Mesendoderm (in vitro differentiated cells): Measurements from ENCODE around the gene TSC2.

Source experiments
- DNase-seq: peaks from one replicate; pipeline ENCODE4 v3.0.0; 2013
- H2AK5ac ChIP-seq: 2 replicates; pipeline ENCODE4 v1.6.1; 2013; ENCODE audit warnings: low read length, inconsistent platforms
- H2BK120ac ChIP-seq: 2 replicates; pipeline ENCODE4 v1.6.1; 2013; ENCODE audit warnings: low read depth, mild to moderate bottlenecking, low read length, moderate library complexity, mixed read lengths
- H2BK15ac ChIP-seq: replicated peaks from 2 replicates; pipeline ENCODE4 v1.6.1; 2013; ENCODE audit warnings: low read depth, mild to moderate bottlenecking, moderate library complexity
- H2BK5ac ChIP-seq: 2 replicates; pipeline ENCODE4 v1.6.1; 2013; ENCODE audit warnings: low read length, inconsistent platforms
- H3K18ac ChIP-seq: 2 replicates; pipeline ENCODE4 v1.6.1; 2013; ENCODE audit warnings: mild to moderate bottlenecking, low read length, mixed read lengths
- H3K23ac ChIP-seq: one replicate; pipeline ENCODE4 v1.6.1; 2013; ENCODE audit warnings: low read length
- H3K27ac ChIP-seq: 2 replicates; pipeline ENCODE4 v1.5.1; 2013; ENCODE audit warnings: low read depth, mild to moderate bottlenecking, inconsistent platforms, low read length, moderate library complexity
- H3K27me3 ChIP-seq: 2 replicates; pipeline ENCODE4 v1.6.1; 2013; ENCODE audit warnings: low read length, control low read depth, mild to moderate bottlenecking, inconsistent platforms; ENCODE audit not compliant: insufficient read depth, poor library complexity
- H3K36me3 ChIP-seq: 2 replicates; pipeline ENCODE4 v1.6.1; 2013; ENCODE audit warnings: low read length, inconsistent platforms; ENCODE audit not compliant: control insufficient read depth, insufficient read depth
- H3K4ac ChIP-seq: one replicate; pipeline ENCODE4 v1.6.1; 2013; ENCODE audit warnings: low read depth, mild to moderate bottlenecking, low read length, moderate library complexity
- H3K4me1 ChIP-seq: 2 replicates; pipeline ENCODE4 v1.6.1; 2013; ENCODE audit warnings: low read depth, low read length, inconsistent platforms; ENCODE audit not compliant: control insufficient read depth
- H3K4me2 ChIP-seq: 2 replicates; pipeline ENCODE4 v1.6.1; 2013; ENCODE audit warnings: low read length
- H3K4me3 ChIP-seq: 2 replicates; pipeline ENCODE4 v1.5.1; 2013; ENCODE audit warnings: mild to moderate bottlenecking, low read length
- H3K56ac ChIP-seq: one replicate; pipeline ENCODE4 v1.6.1; 2013; ENCODE audit warnings: low read length
- H3K79me1 ChIP-seq: 2 replicates; pipeline ENCODE4 v1.6.1; 2013; ENCODE audit warnings: low read length, inconsistent platforms
- H3K79me2 ChIP-seq: 2 replicates; pipeline ENCODE4 v1.6.1; 2013; ENCODE audit warnings: mild to moderate bottlenecking, low read length; ENCODE audit not compliant: control insufficient read depth, insufficient read depth
- H3K9ac ChIP-seq: 2 replicates; pipeline ENCODE4 v1.6.1; 2013; ENCODE audit warnings: low read length, inconsistent platforms
- H4K5ac ChIP-seq: one replicate; pipeline ENCODE4 v1.6.1; 2013; ENCODE audit warnings: low read length
- H4K8ac ChIP-seq: one replicate; pipeline ENCODE4 v1.6.1; 2013; ENCODE audit warnings: low read depth, mild to moderate bottlenecking, control low read depth, low read length, moderate library complexity
- WGBS: extraction: QIAGEN DNeasy Blood & Tissue Kit; methylation state at CpG from one replicate; pipeline ENCODE4 v1.1.7; 2013; ENCODE audit warnings: low lambda C conversion rate, missing lambda C conversion rate; ENCODE audit not compliant: insufficient coverage; ENCODE audit errors: extremely low coverage; 5-methylcytosine and 5-hydroxymethylcytosine counted together

The TSC2 gene

GRCh38 chr16:2092256-2092620 is 44.5 kb downstream of the TSC2 start:
- no peak overlapping the region for H3K4me3 ChIP-seq
- H3K9ac ChIP-seq, result no peak overlapping the region
- no peak overlapping the region for H2BK5ac ChIP-seq
- H3K27me3 ChIP-seq, result no peaks in the 10 kb centered on the region
- H3K4me1 ChIP-seq, result peaks cover 1% of the 10 kb centered on the region
- no peak overlapping the region for H2BK15ac ChIP-seq
- H4K5ac ChIP-seq, result no peak overlapping the region
- H3K56ac ChIP-seq, result no peak overlapping the region
- H3K23ac ChIP-seq, result no peak overlapping the region
- H3K18ac ChIP-seq, result no peak overlapping the region
- WGBS, result no CpG with 5 or more reads among the region's 16 CpGs
- H2AK5ac ChIP-seq, result no peak overlapping the region
- H2BK120ac ChIP-seq, result no peak overlapping the region
- H4K8ac ChIP-seq, result no peak overlapping the region
- no peak overlapping the region for H3K27ac ChIP-seq
- no peaks in the 10 kb centered on the region for H3K79me2 ChIP-seq
- H3K4ac ChIP-seq, result no peak overlapping the region
- peaks cover 2% of the 10 kb centered on the region for H3K36me3 ChIP-seq
- H3K4me2 ChIP-seq, result no peak overlapping the region
- no peaks in the 10 kb centered on the region for H3K79me1 ChIP-seq
- no peak for DNase-seq

GRCh38 chr16:2092866-2093265 is 45.1 kb downstream of the TSC2 start:
- Histone ChIP-seq H3K79me2 (no peaks in the 10 kb centered on the region), H3K4me1 (peaks cover 1% of the 10 kb centered on the region), H3K23ac (no peak overlapping the region), H2BK15ac (no peak overlapping the region), H2BK120ac (no peak overlapping the region), H2AK5ac (no peak overlapping the region), H4K5ac (no peak overlapping the region), H3K4ac (no peak overlapping the region), H3K4me3 (no peak overlapping the region), H2BK5ac (no peak overlapping the region), H3K79me1 (no peaks in the 10 kb centered on the region), H3K4me2 (no peak overlapping the region), H3K36me3 (peaks cover 2% of the 10 kb centered on the region), H3K27me3 (no peaks in the 10 kb centered on the region), H3K9ac (no peak overlapping the region), H3K27ac (no peak overlapping the region), H3K56ac (no peak overlapping the region), H4K8ac (no peak overlapping the region), H3K18ac (no peak overlapping the region)
- WGBS, result no CpG with 5 or more reads among the region's 13 CpGs
- no peak for DNase-seq

GRCh38 chr16:2093793-2094192 is 46.0 kb downstream of the TSC2 start:
- H3K23ac ChIP-seq, result no peak overlapping the region
- H4K8ac ChIP-seq, result no peak overlapping the region
- no peak overlapping the region for H3K4me3 ChIP-seq
- no peak overlapping the region for H4K5ac ChIP-seq
- no peak overlapping the region for H2BK5ac ChIP-seq
- peaks cover 1% of the 10 kb centered on the region for H3K4me1 ChIP-seq
- H3K56ac ChIP-seq, result no peak overlapping the region
- no peak overlapping the region for H3K4me2 ChIP-seq
- no peak overlapping the region for H3K9ac ChIP-seq
- no peak overlapping the region for H3K4ac ChIP-seq
- no CpG with 5 or more reads among the region's 15 CpGs for WGBS
- H3K79me2 ChIP-seq, result no peaks in the 10 kb centered on the region
- H2AK5ac ChIP-seq, result no peak overlapping the region
- no peak overlapping the region for H2BK15ac ChIP-seq
- DNase-seq, result no peak
- H3K79me1 ChIP-seq, result no peaks in the 10 kb centered on the region
- H2BK120ac ChIP-seq, result no peak overlapping the region
- H3K18ac ChIP-seq, result no peak overlapping the region
- H3K36me3 ChIP-seq, result peaks cover 2% of the 10 kb centered on the region
- H3K27ac ChIP-seq, result no peak overlapping the region
- H3K27me3 ChIP-seq, result no peaks in the 10 kb centered on the region

DNA sequence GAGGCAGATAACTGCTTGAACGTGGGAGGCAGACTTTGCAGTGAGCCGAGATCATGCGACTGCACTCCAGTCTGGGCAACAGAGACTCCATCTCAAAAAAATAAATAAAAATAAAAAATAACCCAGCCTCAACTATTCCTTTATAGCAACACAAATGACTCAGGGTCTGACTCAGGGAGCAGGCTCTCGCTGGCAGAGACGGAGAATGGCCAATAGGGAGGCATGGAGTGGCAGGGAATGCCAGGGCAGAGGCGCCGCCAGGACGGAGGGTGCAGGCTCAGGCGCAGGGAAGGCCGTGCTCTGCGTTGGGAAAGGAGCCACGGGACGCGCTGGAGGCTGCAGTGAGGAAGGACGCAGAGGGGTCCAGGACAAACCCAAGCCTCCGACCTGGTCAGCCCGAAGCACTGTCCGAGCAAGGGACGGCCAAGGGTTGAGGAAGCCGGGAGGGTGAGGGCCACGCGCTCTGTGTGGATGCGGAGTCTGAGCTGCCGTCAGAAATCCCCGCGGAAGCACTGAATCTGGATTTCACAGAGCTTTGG is 47.6 kb downstream of the TSC2 start:
- Histone ChIP-seq H3K4me2 (no peak overlapping the region), H2BK5ac (no peak overlapping the region)
- DNase-seq, result no peak

GRCh38 chr16:2095918-2096582 is 48.3 kb downstream of the TSC2 start:
- H3K27me3 ChIP-seq, result no peaks in the 10 kb centered on the region
- no peak overlapping the region for H4K5ac ChIP-seq
- no peaks in the 10 kb centered on the region for H3K4me1 ChIP-seq
- H3K4me2 ChIP-seq, result no peak overlapping the region
- H4K8ac ChIP-seq, result no peak overlapping the region
- no peak overlapping the region for H3K18ac ChIP-seq
- peaks cover 2% of the 10 kb centered on the region for H3K36me3 ChIP-seq
- no peak overlapping the region for H2BK120ac ChIP-seq
- no peaks in the 10 kb centered on the region for H3K79me1 ChIP-seq
- no peak overlapping the region for H2AK5ac ChIP-seq
- no peak overlapping the region for H2BK15ac ChIP-seq
- DNase-seq, result no peak
- H3K9ac ChIP-seq, result no peak overlapping the region
- no peak overlapping the region for H3K27ac ChIP-seq
- H3K56ac ChIP-seq, result no peak overlapping the region
- no peak overlapping the region for H3K4me3 ChIP-seq
- H3K23ac ChIP-seq, result no peak overlapping the region
- H2BK5ac ChIP-seq, result no peak overlapping the region
- no peak overlapping the region for H3K4ac ChIP-seq
- no CpG with 5 or more reads among the region's 23 CpGs for WGBS
- H3K79me2 ChIP-seq, result no peaks in the 10 kb centered on the region

More for the DNA sequence above, 47.6 kb downstream of the TSC2 start:
- Histone ChIP-seq H3K4me1 (peaks cover 1% of the 10 kb centered on the region), H3K27me3 (no peaks in the 10 kb centered on the region), H3K4ac (no peak overlapping the region), H3K4me3 (no peak overlapping the region), H3K36me3 (peaks cover 2% of the 10 kb centered on the region), H3K27ac (no peak overlapping the region), H3K18ac (no peak overlapping the region), H3K79me2 (no peaks in the 10 kb centered on the region), H2AK5ac (no peak overlapping the region), H2BK120ac (no peak overlapping the region), H3K9ac (no peak overlapping the region), H3K79me1 (no peaks in the 10 kb centered on the region), H4K8ac (no peak overlapping the region), H2BK15ac (no peak overlapping the region), H4K5ac (no peak overlapping the region), H3K23ac (no peak overlapping the region), H3K56ac (no peak overlapping the region)
- no CpG with 5 or more reads among the region's 26 CpGs for WGBS
